Measurements from ENCODE around the gene AGPS. TPM values are rescaled to one million over a fixed set of nuclear protein-coding genes. Genes with fewer than 3 reads are reported as not detected.

AGPS gene
- total and polyA plus RNA-seq, 11 donors, result 4.2 to 36.6 (median 25.6) TPM

- Histone ChIP-seq H3K27ac (no peak overlapping the region), H3K27me3 (no peaks in the 10 kb centered on the region), H3K36me3 (peaks cover 0 to 73% (median 35%) of the 10 kb centered on the region in 9 donors), H3K9me3 (no peaks in the 10 kb centered on the region), H3K4me1 (no peaks in the 10 kb centered on the region), H3K4me3 (no peak overlapping the region)
- intact Hi-C loops (cut with DNase I), result no loop called here
- no peak for TF ChIP-seq POLR2A (IDR thresholded peaks at IDR 0.05)
- TF ChIP-seq, protein P1, sequence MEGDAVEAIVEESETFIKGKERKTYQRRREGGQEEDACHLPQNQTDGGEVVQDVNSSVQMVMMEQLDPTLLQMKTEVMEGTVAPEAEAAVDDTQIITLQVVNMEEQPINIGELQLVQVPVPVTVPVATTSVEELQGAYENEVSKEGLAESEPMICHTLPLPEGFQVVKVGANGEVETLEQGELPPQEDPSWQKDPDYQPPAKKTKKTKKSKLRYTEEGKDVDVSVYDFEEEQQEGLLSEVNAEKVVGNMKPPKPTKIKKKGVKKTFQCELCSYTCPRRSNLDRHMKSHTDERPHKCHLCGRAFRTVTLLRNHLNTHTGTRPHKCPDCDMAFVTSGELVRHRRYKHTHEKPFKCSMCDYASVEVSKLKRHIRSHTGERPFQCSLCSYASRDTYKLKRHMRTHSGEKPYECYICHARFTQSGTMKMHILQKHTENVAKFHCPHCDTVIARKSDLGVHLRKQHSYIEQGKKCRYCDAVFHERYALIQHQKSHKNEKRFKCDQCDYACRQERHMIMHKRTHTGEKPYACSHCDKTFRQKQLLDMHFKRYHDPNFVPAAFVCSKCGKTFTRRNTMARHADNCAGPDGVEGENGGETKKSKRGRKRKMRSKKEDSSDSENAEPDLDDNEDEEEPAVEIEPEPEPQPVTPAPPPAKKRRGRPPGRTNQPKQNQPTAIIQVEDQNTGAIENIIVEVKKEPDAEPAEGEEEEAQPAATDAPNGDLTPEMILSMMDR (IDR thresholded peaks at IDR 0.05), result no peak
- ATAC-seq, result no peak
- DNase-seq, result no peak
These were observed 127.1 kb downstream of the AGPS start for GRCh38 chr2:177519534-177520115.

- peaks cover 0 to 74% (median 28%) of the 10 kb centered on the region in 9 donors for H3K36me3 ChIP-seq
- no peak overlapping the region for H3K4me3 ChIP-seq
- no peak for DNase-seq
- H3K27me3 ChIP-seq, result no peaks in the 10 kb centered on the region
- WGBS, 4 donors, result 88 to 96% (median 91%) methylated on average over 2 of the region's 2 CpGs
- H3K27ac ChIP-seq, result no peak overlapping the region
- TF ChIP-seq POLR2A (IDR thresholded peaks at IDR 0.05), result no peak
- TF ChIP-seq, protein P1 (IDR thresholded peaks at IDR 0.05), result no peak
- no peak for ATAC-seq
- no peaks in the 10 kb centered on the region for H3K4me1 ChIP-seq
- intact Hi-C loops (cut with DNase I), result no loop called here
- no peaks in the 10 kb centered on the region for H3K9me3 ChIP-seq
These were observed 127.8 kb downstream of the AGPS start for GRCh38 chr2:177520324-177520723.

- no peaks in the 10 kb centered on the region for H3K4me1 ChIP-seq
- H3K27me3 ChIP-seq, result no peaks in the 10 kb centered on the region
- H3K9me3 ChIP-seq, result no peaks in the 10 kb centered on the region
- no peak for TF ChIP-seq POLR2A (IDR thresholded peaks at IDR 0.05)
- TF ChIP-seq, protein P1 (IDR thresholded peaks at IDR 0.05), result no peak
- no peak overlapping the region for H3K4me3 ChIP-seq
- H3K36me3 ChIP-seq, result peaks cover 0 to 77% (median 28%) of the 10 kb centered on the region in 9 donors
- 81 to 86% (median 83%) methylated on average over 3 of the region's 3 CpGs for WGBS, 4 donors
- H3K27ac ChIP-seq, result no peak overlapping the region
- intact Hi-C loops (cut with DNase I), result no loop called here
- no peak for ATAC-seq
- DNase-seq, result no peak
These were observed 131.2 kb downstream of the AGPS start for GRCh38 chr2:177523781-177524180.

- Histone ChIP-seq H3K4me3 (no peak overlapping the region), H3K36me3 (peaks cover 0 to 76% (median 28%) of the 10 kb centered on the region in 9 donors), H3K9me3 (no peaks in the 10 kb centered on the region), H3K27ac (no peak overlapping the region), H3K27me3 (no peaks in the 10 kb centered on the region), H3K4me1 (no peaks in the 10 kb centered on the region)
- DNase-seq, result no peak
- no peak for ATAC-seq
- WGBS, 4 donors, result 88 to 94% (median 91%) methylated on average over 3 of the region's 3 CpGs
- intact Hi-C loops (cut with DNase I), result no loop called here
- TF ChIP-seq, protein P1 (IDR thresholded peaks at IDR 0.05), result no peak
- no peak for TF ChIP-seq POLR2A (IDR thresholded peaks at IDR 0.05)
These were observed 132.9 kb downstream of the AGPS start for GRCh38 chr2:177525351-177525924.

All from heart left ventricle (tissue), 16 donors.